ENCODE measurements around the gene CARD10. TPM values are rescaled to one million over a fixed set of nuclear protein-coding genes. Genes with fewer than 3 reads are reported as not detected.

Gene CARD10
- total RNA-seq, 1 experiment from 2014 or later: 17.5 TPM

- DNase-seq (ENCODE audit: low spot score): no peak
- Mint-ChIP-seq H3K27ac (no peak overlapping the region; the same call in 1 of the 2 replicates), H3K27me3 (ENCODE audit: low read depth) (no peaks in the 10 kb centered on the region), H3K9me3 (no peaks in the 10 kb centered on the region), H3K36me3 (no peaks in the 10 kb centered on the region), H3K4me3 (no peak overlapping the region), H3K4me1 (peaks cover 11% of the 10 kb centered on the region)
- no peak for ATAC-seq
- TF ChIP-seq FOXP4 (CRISPR knock-in tag; IDR thresholded peaks at IDR 0.05) (no peak), SMAD3 (CRISPR knock-in tag; IDR thresholded peaks at IDR 0.05; ENCODE audit: borderline replicate concordance) (no peak)
- ChIA-PET POLR2A (no interaction called here), CTCF (interaction anchor here (0.6 to 5.1 kb wide), 5 partner anchors 9 to 281 kb away, joined by 3 to 29 read pairs (median 3); no protein-coding TSS in a partner anchor)
Measured at GRCh38 chr22:37480387-37481346, 38.5 kb downstream of the CARD10 start.

- POLR2A ChIA-PET: no interaction called here
- DNase-seq (ENCODE audit: low spot score) (no peak), ATAC-seq (no peak)
- no peaks in the 10 kb centered on the region; the same call in 1 of the 2 replicates for H3K27me3 Mint-ChIP-seq (ENCODE audit: low read depth)
- no peak overlapping the region for H3K27ac Mint-ChIP-seq
- no peaks in the 10 kb centered on the region for H3K9me3 Mint-ChIP-seq
- TF ChIP-seq MYBL2 (CRISPR knock-in tag; IDR thresholded peaks at IDR 0.05): no peak
- no peak for TF ChIP-seq E2F1 (CRISPR knock-in tag; IDR thresholded peaks at IDR 0.05)
- no peak for TF ChIP-seq SOX15 (CRISPR knock-in tag; IDR thresholded peaks at IDR 0.05)
- TF ChIP-seq JUN (CRISPR knock-in tag; IDR thresholded peaks at IDR 0.05): no peak
- TF ChIP-seq TCF7 (CRISPR knock-in tag; IDR thresholded peaks at IDR 0.05; ENCODE audit: low read depth): no peak
- no peak for TF ChIP-seq ATF1 (CRISPR knock-in tag; IDR thresholded peaks at IDR 0.05)
- TF ChIP-seq GRHL2 (CRISPR knock-in tag; IDR thresholded peaks at IDR 0.05; ENCODE audit: insufficient replicate concordance, severe bottlenecking): no peak
- TF ChIP-seq ZNF416 (CRISPR knock-in tag; IDR thresholded peaks at IDR 0.05): no peak
- no peak for TF ChIP-seq JAZF1 (CRISPR knock-in tag; IDR thresholded peaks at IDR 0.05)
- TF ChIP-seq OVOL2 (CRISPR knock-in tag; IDR thresholded peaks at IDR 0.05; ENCODE audit: borderline replicate concordance): no peak
- TF ChIP-seq FOXP4 (CRISPR knock-in tag; IDR thresholded peaks at IDR 0.05): no peak
- no peak for TF ChIP-seq ELF4 (CRISPR knock-in tag; IDR thresholded peaks at IDR 0.05; ENCODE audit: low read depth)
- TF ChIP-seq SMAD4 (CRISPR knock-in tag; IDR thresholded peaks at IDR 0.05): no peak
- no peak for TF ChIP-seq ZBTB21 (CRISPR knock-in tag; IDR thresholded peaks at IDR 0.05; ENCODE audit: borderline replicate concordance)
- no peak for TF ChIP-seq FOXJ3 (CRISPR knock-in tag; IDR thresholded peaks at IDR 0.05; ENCODE audit: borderline replicate concordance)
- TF ChIP-seq KAT7 (CRISPR knock-in tag; IDR thresholded peaks at IDR 0.05; ENCODE audit: borderline replicate concordance): no peak
- TF ChIP-seq ZNF512 (CRISPR knock-in tag; IDR thresholded peaks at IDR 0.05; ENCODE audit: borderline replicate concordance): no peak
- TF ChIP-seq TP53 (CRISPR knock-in tag; IDR thresholded peaks at IDR 0.05): no peak
- no peak for TF ChIP-seq PRDM15 (CRISPR knock-in tag; IDR thresholded peaks at IDR 0.05)
- CTCF ChIA-PET: interaction anchor here (1.4 kb wide), 1 partner anchor 20 kb away, joined by 3 read pairs; no protein-coding TSS in a partner anchor
- H3K36me3 Mint-ChIP-seq: no peaks in the 10 kb centered on the region
- peaks cover 5% of the 10 kb centered on the region for H3K4me1 Mint-ChIP-seq
- no peak overlapping the region for H3K4me3 Mint-ChIP-seq
Measured at GRCh38 chr22:37479196-37479595, 40.0 kb downstream of the CARD10 start.

Measured in WTC11 (cell line).